GM18502 (cell line): Measurements from ENCODE around the gene TGFBR1.
A peak's percentile ranks its signal among the peaks of the same experiment; 100 is the strongest.

Experiments
- ATAC-seq: cut with Tn5 transposase; IDR thresholded peaks from one replicate; pipeline ENCODE4 v1.9.1; 2021; ENCODE audit warnings: mild to moderate bottlenecking; ENCODE audit not compliant: unreplicated experiment, poor library complexity

The TGFBR1 gene

DNA sequence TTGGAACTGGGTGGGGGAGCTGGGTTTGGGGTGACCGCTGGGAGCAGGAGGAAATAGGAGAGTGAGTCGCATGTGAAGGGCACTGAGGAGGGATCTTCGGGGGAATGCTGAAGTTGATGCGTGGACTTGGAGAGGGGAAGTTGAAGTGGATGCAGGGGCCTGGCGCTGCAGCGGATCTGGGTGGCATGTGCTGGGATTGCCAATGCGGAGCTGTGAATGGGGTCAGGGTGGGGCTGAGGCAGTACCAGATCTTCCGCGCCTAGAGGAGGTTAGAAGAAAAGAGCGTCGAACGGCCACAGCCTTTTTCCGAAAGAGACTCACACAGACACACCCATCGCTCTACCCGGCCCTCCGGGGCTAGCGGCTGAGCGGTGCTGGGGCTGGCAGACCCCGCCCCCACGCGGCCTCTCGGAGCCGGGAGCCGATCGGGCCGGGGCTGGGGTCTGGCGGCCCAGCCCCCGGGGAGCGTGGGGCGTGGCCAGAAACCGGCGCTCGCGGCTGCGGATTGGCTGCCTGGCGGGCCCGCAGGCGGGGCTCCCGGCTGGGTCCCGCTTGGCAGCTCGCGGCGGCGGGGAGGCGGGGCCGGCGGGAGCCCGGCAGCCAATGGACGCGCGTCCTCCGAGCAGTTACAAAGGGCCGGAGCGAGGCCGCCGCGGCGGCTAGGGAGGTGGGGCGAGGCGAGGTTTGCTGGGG, at the start of gene TGFBR1:
TGFBR1 (plus strand) TSS at position 655 of the 693 bp plus-strand sequence. CDS start 93 bp downstream, outside the sequence.
- peak; percentile 88 for ATAC-seq

DNA sequence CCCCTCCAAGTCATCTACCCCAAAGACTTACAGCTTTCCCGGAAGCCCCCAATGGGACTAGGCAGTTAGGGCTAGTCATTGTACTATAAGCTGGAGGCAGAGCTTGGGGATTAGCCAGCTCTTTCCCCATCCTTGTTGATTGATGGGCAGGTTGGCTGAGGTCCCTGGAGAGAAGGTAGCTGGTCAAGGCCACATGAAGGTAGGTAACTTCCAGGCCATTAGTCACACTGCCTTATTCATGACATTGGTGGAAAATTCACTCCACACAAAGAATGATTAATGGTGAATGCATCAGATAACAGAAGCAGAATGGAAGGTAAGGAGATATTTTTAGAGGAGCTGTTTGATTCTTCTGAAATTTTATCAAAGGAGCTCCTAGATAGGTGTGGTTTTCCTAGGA, 49.5 kb upstream of the TGFBR1 start:
- ATAC-seq, result no peak

DNA sequence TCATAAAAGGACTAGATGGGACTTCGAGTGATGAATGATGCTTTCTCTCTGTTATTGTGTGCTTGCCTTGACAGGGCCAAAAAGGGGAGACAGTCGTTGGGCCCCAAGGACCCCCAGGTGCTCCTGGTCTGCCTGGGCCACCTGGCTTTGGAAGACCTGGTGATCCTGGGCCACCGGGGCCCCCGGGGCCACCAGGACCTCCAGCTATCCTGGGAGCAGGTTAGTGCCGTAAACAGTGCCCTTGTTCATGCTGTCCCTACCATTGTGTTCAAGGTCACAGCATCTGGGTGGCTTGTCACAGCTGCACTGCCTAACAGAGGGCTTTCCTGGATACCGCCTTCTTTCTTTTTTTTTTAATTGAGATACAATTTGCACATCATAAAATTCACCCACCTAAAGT, 48.7 kb upstream of the TGFBR1 start:
- no peak for ATAC-seq

DNA sequence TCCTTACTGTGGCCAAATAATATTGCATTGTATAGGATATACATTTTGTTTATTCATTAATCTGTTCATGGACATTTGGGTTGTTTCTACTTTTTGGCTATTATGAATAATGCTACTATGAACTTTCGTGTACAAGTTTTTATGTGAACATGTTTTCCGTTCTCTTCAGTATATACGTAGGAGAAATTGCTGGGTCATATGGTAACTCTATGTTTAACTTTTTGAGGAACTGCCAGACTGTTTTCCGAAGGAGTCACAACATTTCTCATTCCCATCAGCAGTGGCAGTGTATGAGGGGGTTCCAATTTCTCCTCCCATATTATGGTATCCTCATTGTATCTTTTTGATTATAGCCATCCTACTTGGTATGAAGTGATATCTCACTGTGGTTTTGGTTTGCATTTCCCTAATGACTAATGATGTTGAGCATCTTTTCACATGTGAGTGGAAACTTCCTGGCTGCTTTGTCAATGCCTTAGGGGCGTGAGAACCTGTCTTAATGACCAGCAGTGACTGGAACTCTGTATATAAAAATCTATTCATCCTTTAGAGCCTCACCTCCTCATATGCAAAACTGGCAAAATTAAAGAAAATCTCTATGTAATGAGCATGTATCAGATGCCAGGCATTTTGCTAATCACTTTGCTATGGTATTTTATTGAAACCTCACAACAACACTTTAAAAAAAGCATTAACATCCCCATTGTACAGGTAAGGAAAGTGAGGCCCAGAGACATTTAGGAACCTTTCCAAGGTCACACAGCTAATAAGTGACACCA, 47.8 kb upstream of the TGFBR1 start:
- no peak for ATAC-seq

DNA sequence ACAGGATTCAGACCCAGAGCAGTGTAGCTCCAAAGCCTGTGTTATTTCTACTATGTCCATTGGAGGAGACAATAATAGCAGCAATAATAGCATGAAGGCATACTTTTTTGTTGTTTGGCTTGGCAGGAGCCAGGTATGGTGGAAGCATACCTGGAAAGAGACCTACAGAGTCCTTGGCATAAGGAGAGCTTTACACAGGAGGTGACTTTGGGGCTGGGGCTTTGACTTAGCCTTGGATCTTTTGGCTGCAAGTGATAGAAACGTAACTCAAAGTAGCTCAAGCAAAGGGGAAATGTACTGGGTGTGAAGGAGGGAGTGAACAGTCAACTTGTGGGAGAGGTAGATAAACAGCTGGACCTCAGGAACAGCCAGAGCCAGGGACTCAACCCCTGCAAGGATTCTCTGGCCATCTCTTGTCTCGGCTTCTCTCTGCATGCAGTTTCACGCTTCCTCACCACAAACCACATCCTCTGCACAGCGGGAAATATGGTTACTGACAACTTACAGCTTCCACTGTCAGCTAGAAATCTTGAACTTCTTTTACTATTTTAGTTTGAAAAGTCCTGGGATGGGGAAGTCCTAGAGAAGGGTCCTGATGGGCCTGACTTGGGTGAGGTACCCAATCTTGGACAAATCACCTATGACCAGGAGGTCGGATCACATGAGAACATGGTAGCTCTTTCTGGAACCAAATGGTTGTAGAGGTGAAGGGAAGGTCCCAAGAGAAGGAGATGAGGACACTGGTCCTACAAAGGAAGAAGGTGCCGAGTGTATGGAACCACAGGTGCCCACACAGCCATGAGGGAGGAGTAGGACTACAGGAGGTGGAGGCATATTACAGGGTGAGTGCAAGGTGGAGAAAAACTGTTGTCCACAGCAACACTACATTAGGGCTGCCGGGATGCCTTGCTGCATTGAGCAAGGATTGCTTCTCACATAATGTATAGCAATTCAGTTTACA, 47.0 kb upstream of the TGFBR1 start:
- peak; percentile 84 for ATAC-seq

DNA sequence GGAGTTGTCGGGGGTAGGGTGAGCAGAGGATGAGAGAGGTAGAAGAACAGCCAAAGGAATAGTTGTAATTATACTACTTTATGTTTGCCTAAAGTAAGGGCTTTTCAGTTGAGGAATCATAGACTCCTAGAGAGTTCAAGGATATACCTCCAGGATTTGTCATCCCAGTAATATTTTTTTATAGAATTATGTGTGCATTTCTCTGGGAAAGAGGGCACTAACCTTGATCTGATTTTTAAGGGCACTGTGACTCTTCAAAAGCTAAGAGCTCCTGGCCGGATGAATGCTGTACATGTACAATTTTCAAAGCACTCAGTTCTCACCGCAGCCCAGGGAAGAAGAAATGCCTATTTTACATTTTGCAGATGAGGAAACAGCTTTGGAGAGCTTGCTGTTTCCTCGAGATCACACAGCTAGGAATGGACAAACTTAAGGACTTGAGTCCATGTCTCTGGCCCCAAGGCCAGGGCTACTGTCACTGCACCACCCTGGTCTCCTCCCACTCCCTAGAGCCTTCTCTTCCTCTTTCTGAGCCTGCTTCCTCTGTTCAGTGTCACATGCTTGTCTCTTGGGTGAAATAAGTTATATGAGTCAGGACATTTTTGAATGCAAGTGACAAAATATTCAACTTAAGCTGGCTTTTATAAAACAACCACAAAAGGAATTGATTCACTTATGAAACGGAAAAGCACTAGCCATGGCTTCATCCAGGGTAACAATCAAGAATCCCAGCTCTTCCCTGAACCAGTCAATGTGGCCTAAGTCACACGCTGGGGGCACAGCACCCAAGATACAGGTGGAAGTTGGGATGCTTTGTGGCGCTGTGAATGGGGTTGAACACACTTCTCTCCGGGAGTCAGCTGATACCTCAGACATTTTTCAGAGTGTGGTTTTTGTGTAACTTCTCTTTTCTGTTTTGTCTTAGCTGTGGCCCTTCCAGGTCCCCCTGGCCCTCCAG, 45.7 kb upstream of the TGFBR1 start:
- ATAC-seq, result peak; percentile 72

DNA sequence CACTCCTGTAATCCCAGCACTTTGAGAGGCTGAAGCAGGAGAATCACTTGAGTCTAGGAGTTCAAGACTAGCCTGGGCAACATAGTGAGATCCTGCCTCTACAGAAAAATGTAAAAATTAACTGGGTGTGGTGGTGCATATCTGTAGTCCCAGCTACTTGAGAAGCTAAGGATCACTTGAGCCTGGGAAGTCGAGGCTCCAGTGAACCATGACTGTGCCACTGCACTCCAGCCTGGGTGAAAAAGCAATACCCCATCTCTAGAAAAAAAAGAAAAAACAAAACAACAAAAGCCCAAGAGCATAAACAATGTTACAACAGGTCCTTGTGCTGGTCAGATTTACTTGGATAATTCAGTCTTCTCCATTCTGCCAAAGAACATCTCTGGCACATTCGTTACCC, 44.3 kb upstream of the TGFBR1 start:
- no peak for ATAC-seq

DNA sequence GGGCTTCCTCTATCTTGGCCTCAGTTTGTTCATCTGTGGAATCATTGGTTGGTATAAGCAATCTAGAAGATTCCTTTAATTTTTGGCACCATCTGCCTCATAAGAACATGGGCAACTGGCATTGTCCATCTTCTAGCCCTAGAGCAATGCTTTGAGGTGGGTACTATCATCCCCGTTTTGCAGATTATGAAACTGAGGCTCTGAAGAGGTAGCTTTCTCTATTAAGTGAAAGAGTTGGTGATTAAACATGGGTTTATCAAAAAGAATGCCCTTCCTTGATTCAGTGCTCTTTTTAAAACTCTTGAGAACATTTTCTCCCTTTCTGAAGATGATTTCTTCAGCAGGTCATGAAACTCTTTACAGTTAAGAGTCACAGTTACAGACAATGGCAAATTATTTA, 42.4 kb upstream of the TGFBR1 start:
- no peak for ATAC-seq

DNA sequence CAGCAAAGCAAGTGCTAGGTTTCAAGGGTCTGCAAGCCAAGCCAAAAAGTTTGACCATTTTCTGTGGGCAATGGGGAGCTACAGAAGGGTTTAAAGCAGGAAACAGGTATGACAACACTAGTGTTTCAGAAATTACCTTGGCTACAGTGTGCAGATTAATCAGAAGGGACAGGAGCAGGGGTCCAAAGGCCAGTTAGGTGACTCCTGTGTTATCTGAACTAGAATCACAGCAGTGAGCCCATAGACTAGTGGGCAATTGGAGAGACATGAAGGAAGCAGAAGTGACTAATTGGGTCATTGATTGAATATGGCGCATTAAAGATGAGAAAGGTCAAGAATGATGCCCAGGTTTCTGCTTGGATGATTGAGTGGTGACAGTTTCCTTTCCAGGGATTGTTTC, 41.4 kb upstream of the TGFBR1 start:
- ATAC-seq, result no peak

DNA sequence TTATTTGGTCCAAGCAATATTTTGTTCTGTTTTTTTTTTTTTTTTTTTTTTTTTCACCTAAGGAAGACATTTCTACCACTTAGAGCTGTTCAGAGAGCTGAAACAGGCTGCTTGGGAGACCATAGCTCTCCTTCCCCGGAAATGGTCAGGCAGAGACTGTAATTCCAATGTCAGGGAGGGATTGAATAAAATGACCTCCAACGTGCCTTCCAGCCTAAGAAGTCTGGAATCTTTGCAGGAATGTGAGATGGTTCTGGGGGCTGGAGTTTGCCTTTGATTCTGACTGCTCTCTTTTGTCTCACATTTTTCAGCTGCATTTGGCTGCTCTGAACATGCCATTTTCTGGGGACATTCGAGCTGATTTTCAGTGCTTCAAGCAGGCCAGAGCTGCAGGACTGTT, 38.3 kb upstream of the TGFBR1 start:
- ATAC-seq, result no peak

DNA sequence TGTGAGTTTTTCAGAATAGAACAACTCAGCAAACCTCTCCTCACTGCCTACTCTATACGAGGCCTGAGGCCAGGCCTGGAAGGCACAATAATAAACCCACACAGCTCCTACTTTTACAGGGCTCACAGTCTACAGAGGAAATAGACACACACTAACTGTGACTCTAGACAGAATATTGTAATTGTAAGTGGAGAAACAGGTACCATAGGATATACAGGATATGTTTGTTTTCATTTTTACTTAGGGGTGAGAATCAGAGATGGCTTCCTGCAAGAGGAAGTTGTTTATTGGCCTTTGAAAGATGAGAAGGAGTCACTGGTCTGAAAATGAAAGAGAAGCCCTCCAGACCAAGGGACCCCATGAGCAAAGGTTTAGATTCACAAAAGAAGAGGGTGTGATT, 35.8 kb upstream of the TGFBR1 start:
- ATAC-seq, result no peak

DNA sequence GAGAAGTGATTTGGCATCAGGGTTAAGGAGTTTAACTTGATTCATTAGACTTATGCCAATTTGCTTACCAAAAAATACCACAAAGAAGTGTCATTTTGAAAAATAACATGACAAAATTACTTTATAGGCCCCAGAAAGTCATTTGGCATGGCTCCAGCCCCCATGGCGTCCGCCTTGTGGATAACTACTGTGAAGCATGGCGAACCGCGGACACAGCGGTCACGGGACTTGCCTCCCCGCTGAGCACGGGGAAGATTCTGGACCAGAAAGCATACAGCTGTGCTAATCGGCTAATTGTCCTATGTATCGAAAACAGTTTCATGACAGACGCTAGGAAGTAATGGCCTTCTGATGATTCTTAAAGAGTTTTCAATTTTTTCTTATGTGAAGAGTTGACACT, 35.4 kb upstream of the TGFBR1 start:
- no peak for ATAC-seq

DNA sequence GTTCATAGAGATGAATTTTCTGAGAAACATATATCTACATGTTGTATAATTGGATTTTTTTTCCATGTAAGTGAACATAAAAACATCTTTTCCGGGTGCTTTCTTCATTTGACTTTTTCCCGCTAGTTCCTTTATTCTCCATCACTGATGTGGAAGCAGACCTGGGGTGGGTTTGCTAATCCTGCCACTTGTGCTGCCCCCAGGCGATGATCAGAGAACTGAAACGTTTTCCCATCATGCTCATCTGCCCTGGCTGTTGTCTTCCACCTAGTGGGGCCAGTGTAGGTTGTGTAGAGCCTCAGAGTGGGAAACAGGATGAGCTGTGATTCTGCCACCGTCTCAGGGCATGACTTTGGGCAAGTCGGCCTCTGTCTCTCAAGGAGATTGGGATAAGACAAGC, 34.2 kb upstream of the TGFBR1 start:
- no peak for ATAC-seq

DNA sequence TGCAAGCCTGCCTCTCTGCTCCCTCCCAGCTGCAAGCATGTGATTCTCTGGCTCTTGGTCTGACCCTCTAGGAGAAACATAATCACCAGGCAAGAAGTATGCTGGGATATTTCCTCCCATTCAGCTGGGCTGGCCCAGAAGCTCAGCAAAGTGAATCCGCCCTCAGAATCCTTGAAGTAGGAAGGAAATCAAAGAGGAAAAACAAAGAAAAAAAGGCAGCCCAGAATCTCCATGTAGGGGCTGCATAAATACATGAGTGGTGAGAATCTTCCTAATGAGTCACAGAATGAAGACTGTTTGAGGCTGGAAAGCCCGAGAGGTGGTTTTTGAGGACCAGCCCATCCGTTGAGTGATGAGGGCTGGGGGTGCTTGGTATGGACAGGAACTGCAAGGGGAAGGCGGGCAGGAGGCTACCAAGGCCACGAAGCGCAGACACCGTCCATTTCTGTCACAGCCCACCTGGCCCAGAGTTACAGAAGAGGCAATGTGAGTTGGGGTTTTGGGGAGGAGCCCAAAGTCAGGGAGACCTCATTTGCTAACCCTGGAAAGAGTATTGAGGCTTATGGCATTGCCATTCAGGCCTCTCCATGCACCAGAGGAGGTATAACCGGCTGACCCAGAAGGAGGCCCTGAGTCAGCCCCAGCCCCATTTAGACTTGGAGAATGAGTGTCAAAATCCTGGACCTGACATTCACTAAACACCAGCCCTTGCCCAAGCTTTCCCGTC, 33.4 kb upstream of the TGFBR1 start:
- ATAC-seq, result no peak

DNA sequence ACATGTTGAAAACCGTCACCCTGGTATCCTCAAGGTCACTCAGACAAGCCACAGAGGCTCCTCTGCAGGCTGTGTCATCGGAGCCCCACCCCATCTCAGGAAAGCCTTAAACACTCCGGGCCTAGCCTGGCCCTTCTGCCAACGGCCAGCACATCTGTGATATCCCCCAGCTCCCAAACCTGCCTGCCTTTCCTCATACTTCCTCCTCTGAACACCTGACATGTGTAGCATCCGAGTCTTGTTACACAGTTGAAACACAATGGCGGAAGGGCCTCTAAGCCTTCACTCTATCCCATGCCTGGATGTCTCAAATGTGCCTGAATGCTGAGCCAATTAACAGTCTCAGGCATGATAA, 32.9 kb upstream of the TGFBR1 start:
- no peak for ATAC-seq

DNA sequence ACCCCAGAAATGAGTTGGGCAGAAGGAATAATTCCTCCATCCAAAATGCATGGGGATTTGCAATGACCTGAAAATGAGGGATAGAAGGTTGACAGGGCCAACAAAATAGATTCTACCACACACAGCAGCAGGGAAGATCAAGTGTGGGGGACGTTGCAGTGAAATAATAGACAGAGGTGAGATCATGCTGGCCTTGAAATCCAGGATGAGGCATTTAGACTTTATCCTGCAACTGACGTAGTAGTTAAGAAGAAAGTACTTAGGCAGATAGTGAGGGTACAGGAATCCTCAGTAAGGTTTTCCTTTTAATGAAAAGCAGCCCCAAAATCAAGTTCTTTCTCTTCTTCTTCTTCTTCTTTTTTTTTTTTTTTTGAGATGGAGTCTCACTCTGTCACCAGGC, 31.6 kb upstream of the TGFBR1 start:
- no peak for ATAC-seq

DNA sequence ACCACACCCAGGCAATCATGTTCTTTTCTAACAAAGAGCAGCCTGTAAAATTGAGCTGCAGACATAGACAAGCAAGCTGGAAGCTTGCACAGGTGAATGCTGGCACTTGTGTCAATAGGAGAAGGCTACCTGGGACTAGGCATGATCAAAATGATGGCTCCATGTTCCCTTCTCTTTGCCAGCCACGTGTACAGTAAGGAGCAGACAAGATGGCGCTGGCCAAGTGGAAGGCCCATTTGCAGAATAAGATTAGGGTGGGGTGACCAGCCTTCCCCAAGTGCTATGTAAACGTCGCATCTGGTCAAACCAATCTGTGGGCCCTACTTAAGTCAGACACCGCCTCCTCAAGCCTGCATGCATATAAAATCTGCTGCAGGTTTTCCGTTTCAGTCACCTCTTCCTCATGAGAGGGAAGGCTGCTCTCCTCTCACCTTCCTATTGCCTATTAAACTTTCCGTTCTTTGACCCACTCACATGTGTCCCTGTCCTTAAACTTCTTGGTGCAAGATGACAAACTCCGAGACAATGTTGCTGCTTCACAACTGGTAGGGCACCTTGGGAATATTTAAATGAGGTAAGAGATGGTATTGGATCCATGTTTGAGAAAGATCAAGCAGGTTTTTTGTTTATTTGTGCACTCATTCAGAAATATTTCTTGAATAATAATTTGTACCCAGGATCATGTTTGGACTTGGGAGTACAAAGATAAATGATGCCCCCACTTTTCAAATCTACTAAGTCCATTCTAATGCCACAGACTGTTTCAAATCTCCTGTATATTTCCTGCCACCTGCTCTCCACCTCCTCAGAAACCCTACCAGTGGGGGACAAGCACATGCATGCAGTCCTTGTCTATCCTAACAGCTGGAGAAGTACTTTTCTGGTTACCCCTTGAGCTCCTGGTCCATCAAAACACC, 30.7 kb upstream of the TGFBR1 start:
- ATAC-seq, result no peak

DNA sequence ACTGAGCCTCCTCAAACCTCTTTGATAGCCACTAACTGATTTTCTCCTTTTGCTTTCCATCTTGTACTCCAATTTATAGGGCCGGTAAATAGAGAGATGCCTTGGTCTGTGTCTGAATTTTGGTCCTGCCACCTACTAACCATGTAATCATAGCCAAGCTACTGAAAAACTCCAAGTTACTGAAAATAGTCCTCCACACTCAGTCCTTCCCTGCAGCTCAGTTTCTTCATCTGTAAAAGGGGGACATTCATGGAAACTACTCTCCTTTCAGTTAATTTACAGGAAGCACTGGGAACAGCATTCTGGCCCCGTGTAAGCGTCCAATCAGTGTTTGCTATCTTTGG, 30.0 kb upstream of the TGFBR1 start:
- no peak for ATAC-seq
